Muscle layer of duodenum (tissue), 2 donors: ENCODE data around the gene NCOR1.

Experiments
- H3K27ac ChIP-seq: one replicate; pipeline ENCODE4 v1.7.0; 2013; ENCODE audit warnings: mild to moderate bottlenecking, low read length
- H3K27me3 ChIP-seq: one replicate; pipeline ENCODE4 v1.7.0; 2013; ENCODE audit warnings: low read depth, mild to moderate bottlenecking, control low read depth, low read length
- H3K36me3 ChIP-seq, 2 donors: one replicate each; pipeline ENCODE4 v1.7.0; 2013; ENCODE audit warnings: low read length in 2 of 2, control low read depth in 1 of 2, mild to moderate bottlenecking in 1 of 2; ENCODE audit not compliant: insufficient read depth in 2 of 2, control insufficient read depth in 1 of 2
- H3K4me1 ChIP-seq, 2 donors: one replicate each; pipeline ENCODE4 v1.7.0; 2013; ENCODE audit warnings: low read length in 2 of 2, mild to moderate bottlenecking in 2 of 2, control low read depth in 1 of 2, moderate library complexity in 1 of 2; ENCODE audit not compliant: insufficient read depth in 2 of 2, control insufficient read depth in 1 of 2
- H3K4me3 ChIP-seq, 2 donors: one replicate each; pipeline ENCODE4 v1.7.0; 2013; ENCODE audit warnings: low read length in 2 of 2, low read depth in 1 of 2, mild to moderate bottlenecking in 1 of 2
- H3K9me3 ChIP-seq, 2 donors: one replicate each; pipeline ENCODE4 v1.7.0; 2013; ENCODE audit warnings: low read length in 2 of 2, control low read depth in 1 of 2, mild to moderate bottlenecking in 1 of 2; ENCODE audit not compliant: control insufficient read depth in 1 of 2
- donor health status: healthy.

The NCOR1 gene

GRCh38 chr17:15999141-15999973 is 216.0 kb downstream of the NCOR1 start, which contains the start of the genes TTC19 and ZSWIM7:
TSS of gene TTC19 (plus strand) at chr17:15999824. CDS start at chr17:15999849, 25 bp downstream.
TSS of gene ZSWIM7 (minus strand) at chr17:15999704. CDS start at chr17:15999594, 110 bp downstream.
- Histone ChIP-seq H3K4me3 (peak within 1 kb of the TSS; percentile 86 to 88), H3K36me3 (peaks cover 18 to 26% of the 10 kb centered on the region in 2 donors), H3K27me3 (no peaks in the 10 kb centered on the region), H3K9me3 (no peaks in the 10 kb centered on the region), H3K27ac (peak within 1 kb of the TSS; percentile 97), H3K4me1 (peaks cover 0 to 15% of the 10 kb centered on the region in 2 donors)

GRCh38 chr17:15998031-15998562 is 217.2 kb downstream of the NCOR1 start:
- peaks cover 0 to 15% of the 10 kb centered on the region in 2 donors for H3K4me1 ChIP-seq
- H3K27me3 ChIP-seq, result no peaks in the 10 kb centered on the region
- H3K4me3 ChIP-seq, result no peak overlapping the region
- H3K27ac ChIP-seq, result no peak overlapping the region
- H3K9me3 ChIP-seq, result no peaks in the 10 kb centered on the region
- H3K36me3 ChIP-seq, result peaks cover 8 to 15% of the 10 kb centered on the region in 2 donors

- Histone ChIP-seq H3K4me1 (peaks cover 0 to 11% of the 10 kb centered on the region in 2 donors), H3K27me3 (no peaks in the 10 kb centered on the region), H3K9me3 (no peaks in the 10 kb centered on the region), H3K36me3 (peaks cover 0 to under 1% of the 10 kb centered on the region in 2 donors), H3K4me3 (no peak overlapping the region), H3K27ac (no peak overlapping the region)
These were observed 219.0 kb downstream of the NCOR1 start for GRCh38 chr17:15996322-15996721.

- no peaks in the 10 kb centered on the region for H3K9me3 ChIP-seq
- no peaks in the 10 kb centered on the region for H3K4me1 ChIP-seq
- H3K4me3 ChIP-seq, result no peak overlapping the region
- H3K27ac ChIP-seq, result no peak overlapping the region
- peaks cover 43 to 73% of the 10 kb centered on the region in 2 donors for H3K36me3 ChIP-seq
- no peaks in the 10 kb centered on the region for H3K27me3 ChIP-seq
These were observed 233.4 kb downstream of the NCOR1 start for GRCh38 chr17:15981646-15982580.

- Histone ChIP-seq H3K36me3 (peaks cover 43 to 72% of the 10 kb centered on the region in 2 donors), H3K27ac (no peak overlapping the region)
These were observed 234.1 kb downstream of the NCOR1 start for GRCh38 chr17:15981208-15981607.

More at GRCh38 chr17:15981208-15981607, 234.1 kb downstream of the NCOR1 start:
- Histone ChIP-seq H3K4me3 (no peak overlapping the region), H3K27me3 (no peaks in the 10 kb centered on the region), H3K4me1 (no peaks in the 10 kb centered on the region), H3K9me3 (no peaks in the 10 kb centered on the region)
